Muscle layer of duodenum (tissue), 2 donors: Measurements from ENCODE around the gene HSPB7.

ENCODE experiments used
- H3K27ac ChIP-seq: one replicate; pipeline ENCODE4 v1.7.0; 2013; ENCODE audit warnings: mild to moderate bottlenecking, low read length
- H3K27me3 ChIP-seq: one replicate; pipeline ENCODE4 v1.7.0; 2013; ENCODE audit warnings: low read depth, mild to moderate bottlenecking, control low read depth, low read length
- H3K36me3 ChIP-seq, 2 donors: one replicate each; pipeline ENCODE4 v1.7.0; 2013; ENCODE audit warnings: low read length in 2 of 2, control low read depth in 1 of 2, mild to moderate bottlenecking in 1 of 2; ENCODE audit not compliant: insufficient read depth in 2 of 2, control insufficient read depth in 1 of 2
- H3K4me1 ChIP-seq, 2 donors: one replicate each; pipeline ENCODE4 v1.7.0; 2013; ENCODE audit warnings: low read length in 2 of 2, mild to moderate bottlenecking in 2 of 2, control low read depth in 1 of 2, moderate library complexity in 1 of 2; ENCODE audit not compliant: insufficient read depth in 2 of 2, control insufficient read depth in 1 of 2
- H3K4me3 ChIP-seq, 2 donors: one replicate each; pipeline ENCODE4 v1.7.0; 2013; ENCODE audit warnings: low read length in 2 of 2, low read depth in 1 of 2, mild to moderate bottlenecking in 1 of 2
- H3K9me3 ChIP-seq, 2 donors: one replicate each; pipeline ENCODE4 v1.7.0; 2013; ENCODE audit warnings: low read length in 2 of 2, control low read depth in 1 of 2, mild to moderate bottlenecking in 1 of 2; ENCODE audit not compliant: control insufficient read depth in 1 of 2
- donor health status: healthy.

Gene HSPB7

DNA sequence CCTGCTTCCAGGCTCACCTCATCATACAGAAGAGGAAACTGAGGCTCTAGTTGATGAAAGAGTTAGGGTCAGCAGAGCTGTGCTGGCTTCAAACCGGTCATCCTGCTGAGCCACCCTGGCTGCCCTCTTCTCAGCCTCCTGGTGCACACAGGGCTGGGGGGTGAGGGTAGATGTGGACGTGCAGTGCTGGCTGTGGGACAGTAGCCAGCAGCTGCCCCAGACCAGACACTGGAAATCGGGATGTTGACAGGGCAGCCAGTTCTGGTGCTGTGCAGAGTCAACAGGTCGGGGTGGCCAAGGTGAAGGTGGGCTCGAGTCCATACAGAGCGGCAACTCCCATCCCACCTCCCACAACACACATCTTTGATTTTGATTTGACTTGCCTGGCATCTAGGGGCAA lies 2.5 kb upstream of the HSPB7 start:
- Histone ChIP-seq H3K36me3 (no peaks in the 10 kb centered on the region), H3K4me3 (peak overlapping the region in 1 of 2 donors; percentile 6), H3K27me3 (no peaks in the 10 kb centered on the region), H3K27ac (peak overlapping the region; percentile 91), H3K9me3 (no peaks in the 10 kb centered on the region), H3K4me1 (peaks cover 0 to 37% of the 10 kb centered on the region in 2 donors)

DNA sequence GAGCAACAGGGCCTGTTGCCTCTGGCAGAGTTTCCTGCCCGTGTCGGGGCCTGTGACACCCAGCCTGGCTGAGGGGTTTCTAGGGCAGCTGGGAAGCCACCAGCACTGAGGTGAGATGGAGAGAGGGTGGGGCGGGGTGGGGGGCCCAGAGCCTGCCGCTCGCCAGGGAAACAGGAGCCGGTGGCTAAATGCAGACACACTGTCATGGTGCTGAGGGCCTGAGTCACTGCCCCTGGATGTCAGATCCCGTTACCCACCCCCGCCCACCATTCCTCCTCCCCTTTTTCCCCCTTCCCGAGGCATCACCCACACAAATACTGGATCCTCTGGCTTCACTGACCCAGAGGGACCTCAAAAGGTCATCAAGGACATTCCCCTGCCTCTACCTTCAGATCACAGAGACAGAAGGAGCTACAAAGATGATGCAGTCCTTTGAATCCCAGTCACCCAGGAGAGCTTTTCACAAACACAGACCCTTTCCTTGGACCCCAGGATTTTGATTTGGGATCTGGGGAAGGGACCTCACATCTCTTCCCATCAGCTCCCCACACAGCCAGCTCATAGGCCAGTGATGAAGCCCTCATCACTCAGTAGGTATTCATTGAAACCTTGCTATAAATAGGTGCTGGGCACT lies 1.9 kb upstream of the HSPB7 start:
- H3K4me3 ChIP-seq: peak overlapping the region in 1 of 2 donors; percentile 73
- H3K9me3 ChIP-seq: no peaks in the 10 kb centered on the region
- H3K27ac ChIP-seq: peak overlapping the region; percentile 91
- H3K27me3 ChIP-seq: no peaks in the 10 kb centered on the region
- H3K4me1 ChIP-seq: peaks cover 5 to 38% of the 10 kb centered on the region in 2 donors
- no peaks in the 10 kb centered on the region for H3K36me3 ChIP-seq

DNA sequence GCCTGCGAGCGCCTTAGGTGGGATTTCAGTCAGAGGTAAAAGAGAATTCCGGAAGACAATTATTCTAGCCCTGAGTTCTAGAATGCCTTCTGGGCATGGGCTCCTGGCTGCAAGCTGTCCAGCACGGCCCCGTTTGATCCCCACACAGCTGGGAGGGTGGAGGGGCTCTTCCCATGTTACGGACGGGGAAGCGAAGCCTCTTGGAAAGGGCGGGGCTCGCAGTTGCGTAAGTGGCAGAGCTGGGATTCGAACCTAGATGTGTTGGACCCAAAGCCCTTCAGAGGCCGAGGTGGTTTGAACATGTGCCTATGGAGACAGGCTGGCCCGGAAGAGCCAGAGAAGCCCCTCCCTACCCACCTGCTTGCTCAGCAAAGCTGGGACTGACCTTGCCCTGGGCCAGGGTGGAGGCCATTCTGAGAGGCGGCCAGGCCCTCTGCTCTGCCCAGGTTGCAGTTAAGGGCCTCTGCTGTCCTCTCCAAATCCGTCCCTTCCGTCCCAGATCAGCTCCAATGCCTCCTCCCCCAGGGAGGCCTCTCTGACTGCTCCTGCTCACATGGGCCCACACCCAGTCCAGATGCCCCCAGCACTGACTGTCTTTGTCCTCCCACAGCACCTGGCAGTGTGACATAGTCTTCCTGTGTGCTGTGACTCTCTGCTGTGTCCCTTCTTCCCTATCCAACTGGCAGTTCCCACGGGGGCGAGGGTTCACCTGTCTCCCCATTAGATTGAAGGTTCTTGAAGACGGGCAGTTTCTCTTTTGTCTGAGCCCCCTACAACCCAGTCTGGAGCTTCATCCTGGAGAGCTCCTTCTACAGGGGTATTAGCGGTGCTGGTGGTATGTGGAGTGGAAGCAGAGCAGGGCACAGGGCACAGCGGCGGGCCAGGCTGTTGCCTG lies 1.2 kb upstream of the HSPB7 start:
- Histone ChIP-seq H3K36me3 (no peaks in the 10 kb centered on the region), H3K4me1 (peaks cover 6 to 46% of the 10 kb centered on the region in 2 donors), H3K9me3 (no peaks in the 10 kb centered on the region), H3K27me3 (no peaks in the 10 kb centered on the region), H3K4me3 (peak overlapping the region in 1 of 2 donors; percentile 73), H3K27ac (peak overlapping the region; percentile 78)

DNA sequence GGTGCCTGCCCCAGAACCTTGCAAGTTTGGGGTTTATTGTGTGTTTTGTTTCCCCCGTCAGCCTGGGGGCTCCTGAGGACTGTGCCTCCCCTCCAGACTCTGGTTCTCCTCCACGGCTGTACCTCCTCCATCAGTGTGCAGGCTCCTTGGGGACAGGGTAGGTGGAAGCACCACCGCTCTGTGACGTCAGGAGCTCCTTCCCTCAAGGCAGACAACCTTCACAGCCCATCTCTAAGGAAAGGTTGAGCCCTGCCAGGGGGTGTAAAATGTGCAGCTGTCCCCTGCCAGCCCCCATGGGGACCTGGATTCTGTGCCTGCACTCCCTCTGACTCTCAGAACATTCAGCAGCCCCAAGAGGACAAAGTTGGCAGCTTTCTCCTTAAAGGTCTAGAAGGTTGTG lies 465 bp upstream of the HSPB7 start:
- no peaks in the 10 kb centered on the region for H3K36me3 ChIP-seq
- no peaks in the 10 kb centered on the region for H3K27me3 ChIP-seq
- H3K4me3 ChIP-seq: peak overlapping the region in 1 of 2 donors; percentile 73
- H3K27ac ChIP-seq: peak overlapping the region; percentile 78
- H3K9me3 ChIP-seq: no peaks in the 10 kb centered on the region
- H3K4me1 ChIP-seq: peaks cover 6 to 52% of the 10 kb centered on the region in 2 donors

DNA sequence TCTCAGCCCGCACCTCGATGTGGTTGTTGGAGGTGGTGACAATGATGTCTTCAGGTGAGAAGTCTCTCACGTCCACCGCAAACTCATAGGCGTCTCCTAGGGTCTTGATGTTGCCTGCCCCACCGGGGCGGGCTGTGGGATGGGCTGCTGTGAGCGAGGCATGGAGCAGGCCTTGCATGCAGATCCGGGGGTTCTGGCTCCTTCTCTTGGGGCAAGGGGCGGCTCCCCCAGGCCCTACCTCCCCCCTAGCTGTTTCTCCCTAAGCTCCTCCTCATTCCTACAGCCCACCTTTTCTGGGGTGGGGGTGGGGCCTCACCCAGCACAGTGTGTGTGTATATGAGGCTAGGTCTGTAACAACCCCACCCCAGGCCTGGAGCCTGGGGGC lies 775 bp downstream of the HSPB7 start:
- no peaks in the 10 kb centered on the region for H3K9me3 ChIP-seq
- peaks cover 6 to 53% of the 10 kb centered on the region in 2 donors for H3K4me1 ChIP-seq
- no peaks in the 10 kb centered on the region for H3K27me3 ChIP-seq
- H3K36me3 ChIP-seq: no peaks in the 10 kb centered on the region
- H3K27ac ChIP-seq: peak overlapping the region; percentile 78
- H3K4me3 ChIP-seq: peak overlapping the region; percentile 44 to 73

DNA sequence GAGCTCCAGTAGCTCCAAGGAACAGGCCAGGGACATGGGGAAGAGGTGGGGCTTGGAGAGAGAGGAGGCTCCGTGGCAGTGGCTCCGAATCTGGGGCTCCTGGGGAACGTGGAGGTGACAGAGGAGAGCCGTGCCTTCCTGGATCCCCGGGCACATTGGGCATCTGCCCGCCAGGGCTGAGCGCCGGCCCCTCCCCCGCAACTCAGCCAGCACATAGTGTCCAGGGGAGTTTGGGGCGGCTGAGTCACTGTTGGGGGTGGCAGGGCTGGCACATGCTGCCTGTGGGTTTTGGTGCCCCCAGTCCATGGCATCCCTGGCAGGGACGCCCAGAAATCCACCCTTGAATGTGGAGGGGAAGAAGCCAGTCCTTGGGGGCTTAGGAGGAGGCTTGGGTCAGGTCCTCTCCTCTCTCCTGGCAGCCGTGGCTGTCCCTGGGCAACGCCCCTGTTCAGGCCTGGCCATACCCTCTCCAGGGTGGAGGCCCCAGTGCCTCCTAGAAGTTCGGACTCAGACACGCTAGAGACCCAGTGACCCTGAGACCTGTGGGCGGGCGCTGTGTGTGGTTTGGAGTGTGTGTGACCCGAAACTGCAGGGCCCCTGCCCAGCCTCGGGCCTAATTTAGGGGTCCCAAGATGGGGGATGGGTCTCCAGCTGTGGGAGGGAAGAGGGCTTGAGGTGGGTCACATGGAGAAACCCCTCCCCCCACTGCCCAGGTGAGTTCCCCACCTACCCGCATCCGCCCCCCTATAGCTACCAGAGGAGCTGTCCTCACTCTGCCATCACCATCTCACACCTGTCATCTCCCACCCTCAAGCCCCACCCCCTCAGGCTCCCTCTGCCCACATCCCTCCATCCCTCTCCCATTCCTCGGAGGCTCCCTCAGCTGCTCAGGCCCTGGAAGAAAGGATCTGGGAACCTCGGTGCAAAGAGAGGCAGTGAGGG lies 1.6 kb downstream of the HSPB7 start:
- no peaks in the 10 kb centered on the region for H3K36me3 ChIP-seq
- H3K9me3 ChIP-seq: no peaks in the 10 kb centered on the region
- peak overlapping the region; percentile 44 to 73 for H3K4me3 ChIP-seq
- H3K27me3 ChIP-seq: no peaks in the 10 kb centered on the region
- H3K27ac ChIP-seq: peak overlapping the region; percentile 78
- peaks cover 6 to 47% of the 10 kb centered on the region in 2 donors for H3K4me1 ChIP-seq

DNA sequence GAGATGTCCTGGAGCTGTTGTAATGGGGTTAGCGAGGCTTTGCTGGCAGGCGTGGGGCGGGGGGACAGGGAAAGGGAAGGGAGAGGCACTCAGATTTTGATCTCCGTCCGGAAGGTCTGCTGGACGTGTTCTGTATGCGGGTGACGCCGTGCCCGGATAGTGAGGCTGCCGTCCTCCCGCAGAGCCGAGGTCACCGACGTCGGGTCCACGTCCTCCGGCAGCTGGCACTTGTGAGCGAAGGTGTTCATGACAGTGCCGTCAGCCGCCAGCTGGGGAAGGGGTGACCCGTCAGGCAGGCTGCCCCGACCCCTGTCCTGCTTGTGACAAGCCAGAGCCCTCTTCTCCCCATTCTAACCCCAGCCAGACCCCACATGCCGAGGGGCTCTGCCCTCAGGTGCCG lies 2.4 kb downstream of the HSPB7 start:
- Histone ChIP-seq H3K4me1 (peaks cover 6 to 45% of the 10 kb centered on the region in 2 donors), H3K27me3 (no peaks in the 10 kb centered on the region), H3K27ac (peak overlapping the region; percentile 78), H3K36me3 (no peaks in the 10 kb centered on the region), H3K9me3 (no peaks in the 10 kb centered on the region), H3K4me3 (peak overlapping the region in 1 of 2 donors; percentile 73)

DNA sequence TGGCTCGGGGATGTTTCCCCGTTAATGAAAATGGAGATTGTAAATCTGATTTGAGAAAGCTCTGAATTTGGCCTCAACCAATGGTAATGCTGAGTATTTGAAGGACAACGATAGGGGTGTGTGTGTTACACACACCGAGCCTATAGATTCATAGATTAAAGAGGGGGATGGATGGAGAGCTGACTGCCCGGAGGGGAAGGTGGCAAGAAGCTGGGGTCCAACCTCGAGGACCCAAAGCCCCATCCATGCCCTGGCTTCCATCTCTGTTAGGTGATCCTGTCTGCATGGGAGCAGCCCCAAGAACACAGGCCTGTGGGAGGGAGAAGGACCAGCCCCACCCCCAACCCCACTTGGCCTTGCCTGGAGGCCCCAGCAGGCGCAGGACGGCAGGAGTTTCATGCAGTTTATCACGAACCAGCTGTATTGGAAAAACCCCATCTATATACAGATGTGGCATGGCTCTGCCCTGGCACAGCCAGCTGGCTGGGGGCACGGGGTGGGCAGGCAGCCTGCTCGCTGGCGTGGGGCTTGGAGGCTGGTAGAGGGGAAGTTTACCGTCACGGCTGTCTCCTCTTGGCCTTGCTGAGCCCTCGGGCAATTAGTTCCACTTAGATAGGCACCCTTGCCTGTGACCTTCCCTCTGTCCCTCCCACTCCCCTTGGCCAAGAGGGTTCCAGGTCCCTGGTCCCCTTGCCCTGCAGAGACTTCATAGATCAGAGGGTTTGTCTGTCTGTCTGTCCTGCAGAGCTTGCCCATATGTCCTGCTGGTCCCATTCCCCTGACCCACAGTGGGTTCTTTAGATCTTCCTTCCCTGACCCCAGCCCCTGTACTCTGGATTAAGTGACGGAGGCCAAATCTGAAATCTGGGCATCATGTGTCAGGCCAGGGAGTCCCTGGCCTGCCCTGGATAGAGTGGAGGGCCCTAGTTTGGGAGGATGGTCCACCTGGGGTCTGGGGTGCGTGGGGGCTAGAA lies 3.0 kb downstream of the HSPB7 start:
- H3K36me3 ChIP-seq: no peaks in the 10 kb centered on the region
- peak overlapping the region; percentile 78 for H3K27ac ChIP-seq
- H3K27me3 ChIP-seq: no peaks in the 10 kb centered on the region
- peak overlapping the region in 1 of 2 donors; percentile 73 for H3K4me3 ChIP-seq
- peaks cover 6 to 38% of the 10 kb centered on the region in 2 donors for H3K4me1 ChIP-seq
- no peaks in the 10 kb centered on the region for H3K9me3 ChIP-seq

DNA sequence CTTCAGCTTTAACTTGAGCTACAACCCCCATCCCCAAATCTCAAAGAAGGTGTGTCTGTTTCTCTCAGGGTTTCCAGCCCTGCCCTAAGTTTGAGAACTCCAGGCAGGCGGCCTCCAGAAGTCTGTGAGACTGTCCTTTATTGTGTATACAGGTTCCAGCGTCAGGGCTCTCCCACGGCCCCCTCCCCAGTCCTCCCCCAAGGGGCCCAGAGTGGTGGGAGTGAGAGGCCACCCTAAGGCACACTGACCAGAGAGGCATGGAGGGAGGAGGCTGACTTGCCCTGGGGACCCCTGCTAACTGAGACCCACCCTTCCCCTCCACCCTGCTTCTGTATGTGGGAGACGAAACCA lies 4.0 kb downstream of the HSPB7 start:
- no peaks in the 10 kb centered on the region for H3K9me3 ChIP-seq
- peak overlapping the region in 1 of 2 donors; percentile 52 for H3K4me3 ChIP-seq
- peak overlapping the region; percentile 78 for H3K27ac ChIP-seq
- no peaks in the 10 kb centered on the region for H3K27me3 ChIP-seq
- no peaks in the 10 kb centered on the region for H3K36me3 ChIP-seq
- H3K4me1 ChIP-seq: peaks cover 6 to 33% of the 10 kb centered on the region in 2 donors

DNA sequence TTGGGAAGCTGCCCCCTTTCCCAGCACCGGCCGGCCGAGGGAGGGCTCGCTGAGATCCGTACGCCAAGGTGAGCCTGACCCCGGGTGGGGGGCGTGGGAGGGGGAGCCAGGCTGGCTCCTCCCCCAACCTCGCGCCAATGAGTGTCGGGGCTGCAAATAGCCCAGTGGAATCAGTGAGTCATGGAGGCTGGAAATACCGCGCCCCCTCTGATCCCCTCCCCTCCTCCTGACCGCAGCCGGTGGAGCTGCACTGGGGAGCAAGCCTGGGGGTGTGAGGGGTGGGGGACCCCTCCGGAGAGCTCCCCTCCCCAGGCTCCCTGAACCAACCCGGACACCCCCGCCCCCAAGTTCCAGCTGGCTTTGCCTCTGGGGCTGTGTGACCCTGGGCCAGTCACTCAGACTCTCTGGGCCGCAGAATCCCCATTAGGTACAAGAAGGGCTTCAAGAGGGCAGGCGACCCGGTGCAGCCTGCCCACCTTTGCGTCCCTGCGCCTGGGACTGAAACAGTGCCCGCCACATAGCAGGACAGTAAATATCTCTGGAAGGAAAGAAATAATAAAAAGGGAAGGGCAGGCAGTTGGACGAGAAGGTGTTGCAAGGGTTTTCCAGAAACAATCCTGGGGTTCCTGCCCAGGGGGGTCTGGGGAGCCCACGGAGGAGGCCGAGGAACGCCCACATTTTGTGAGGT lies 4.5 kb downstream of the HSPB7 start:
- peak overlapping the region; percentile 9 to 52 for H3K4me3 ChIP-seq
- no peaks in the 10 kb centered on the region for H3K27me3 ChIP-seq
- peak overlapping the region; percentile 78 for H3K27ac ChIP-seq
- peaks cover 6 to 29% of the 10 kb centered on the region in 2 donors for H3K4me1 ChIP-seq
- H3K9me3 ChIP-seq: no peaks in the 10 kb centered on the region
- no peaks in the 10 kb centered on the region for H3K36me3 ChIP-seq
